Breast epithelium (tissue), 4 donors: Measurements from ENCODE around the gene NUDT19. TPM values are rescaled to one million over a fixed set of nuclear protein-coding genes. Genes with fewer than 3 reads are reported as not detected.

Experiments used
- DNase-seq, 2 donors: peaks; one replicate each; pipeline ENCODE4 v3.0.0-alpha.2; 2019; ENCODE audit warnings: low spot score in 2 of 2
- H3K27ac ChIP-seq, 2 donors: fragments of 200-600 bp; sonication (generic) in 1 of 2; one replicate each; pipeline ENCODE4 v1.5.1; 2016 to 2019; ENCODE audit warnings: mild to moderate bottlenecking in 1 of 2
- H3K27me3 ChIP-seq, 2 donors: fragments of 200-600 bp; sonication (generic) in 1 of 2; one replicate each; pipeline versions ENCODE4 v1.5.1 to v1.6.0; 2017 to 2019; ENCODE audit warnings: control low read depth in 1 of 2, mild to moderate bottlenecking in 1 of 2
- H3K36me3 ChIP-seq: fragments of 200-600 bp; one replicate; pipeline ENCODE4 v1.5.1; 2019
- H3K4me1 ChIP-seq, 2 donors: fragments of 200-600 bp; sonication (generic); one replicate each; pipeline ENCODE4 v1.5.1; 2016 to 2019; ENCODE audit warnings: control low read depth in 1 of 2
- H3K4me3 ChIP-seq, 3 donors: fragments of 200-600 bp; sonication (generic); 1 replicate in 2 of 3; 2 replicates in 1 of 3; pipeline ENCODE4 v1.5.1; 2016 to 2019; ENCODE audit warnings: mild to moderate bottlenecking in 3 of 3, moderate library complexity in 2 of 3
- H3K9me3 ChIP-seq, 2 donors: fragments of 200-600 bp; sonication (generic) in 1 of 2; one replicate each; pipeline ENCODE4 v1.5.1; 2016 to 2019; ENCODE audit warnings: control low read depth in 1 of 2
- CTCF ChIP-seq, 3 donors: fragments of 450-650 bp; IDR thresholded peaks; one replicate each; pipeline ENCODE4 v1.5.1; 2016 to 2017; ENCODE audit warnings: antibody characterized with exemption in 3 of 3, mild to moderate bottlenecking in 3 of 3, moderate library complexity in 3 of 3
- POLR2A ChIP-seq: fragments of 450-650 bp; IDR thresholded peaks from one replicate; pipeline ENCODE4 v1.6.1; 2016; ENCODE audit warnings: antibody characterized with exemption, mild to moderate bottlenecking, moderate library complexity
- POLR2AphosphoS5 ChIP-seq, 3 donors: sonication (generic); formaldehyde crosslinking; IDR thresholded peaks; one replicate each; pipeline ENCODE4 v1.6.1; 2017; ENCODE audit warnings: antibody characterized with exemption in 3 of 3
- intact Hi-C: fragments of 100-400 bp; cut with DNase I; formaldehyde crosslinking; loops from one replicate; pipeline ENCODE4 v1.15.1; 2023; ENCODE audit warnings: low total_unique reads
- total RNA-seq, 3 donors: library from RNA; depleted of rRNA; stranded (reverse); fragments of >200 nt; gene quantifications; one replicate each; pipeline ENCODE4 v1.1.0, GENCODE V29; 2016

NUDT19 gene
- total RNA-seq, 3 donors from 2014 or later: 7.2 to 9.5 (median 8.0) TPM

GRCh38 chr19:32658527-32658926, 33.1 kb upstream of the NUDT19 start:
- Histone ChIP-seq H3K36me3 (no peaks in the 10 kb centered on the region), H3K4me1 (peaks cover 0 to 2% of the 10 kb centered on the region in 2 donors), H3K9me3 (no peaks in the 10 kb centered on the region), H3K27me3 (no peaks in the 10 kb centered on the region), H3K27ac (no peak overlapping the region), H3K4me3 (no peak overlapping the region)
- no peak for DNase-seq
- intact Hi-C loops: no loop called here
- TF ChIP-seq CTCF (IDR thresholded peaks at IDR 0.05) (no peak), POLR2AphosphoS5 (IDR thresholded peaks at IDR 0.05) (no peak), POLR2A (no peak)

GRCh38 chr19:32661318-32661717, 30.3 kb upstream of the NUDT19 start:
- H3K4me3 ChIP-seq: no peak overlapping the region
- H3K27me3 ChIP-seq: no peaks in the 10 kb centered on the region
- no peaks in the 10 kb centered on the region for H3K4me1 ChIP-seq
- DNase-seq: no peak
- no peaks in the 10 kb centered on the region for H3K9me3 ChIP-seq
- intact Hi-C loops: no loop called here
- H3K27ac ChIP-seq: no peak overlapping the region
- no peak for TF ChIP-seq POLR2AphosphoS5 (IDR thresholded peaks at IDR 0.05)
- no peak for TF ChIP-seq POLR2A
- no peak for TF ChIP-seq CTCF (IDR thresholded peaks at IDR 0.05)
- no peaks in the 10 kb centered on the region for H3K36me3 ChIP-seq

GRCh38 chr19:32662186-32662585, 29.4 kb upstream of the NUDT19 start:
- no peak for DNase-seq

GRCh38 chr19:32666084-32666483, 25.5 kb upstream of the NUDT19 start:
- intact Hi-C loops: no loop called here
- no peaks in the 10 kb centered on the region for H3K4me1 ChIP-seq
- no peak for TF ChIP-seq CTCF (IDR thresholded peaks at IDR 0.05)
- TF ChIP-seq POLR2A: no peak
- TF ChIP-seq POLR2AphosphoS5 (IDR thresholded peaks at IDR 0.05): no peak

More at GRCh38 chr19:32662186-32662585, 29.4 kb upstream of the NUDT19 start:
- intact Hi-C loops: no loop called here
- TF ChIP-seq CTCF (IDR thresholded peaks at IDR 0.05) (no peak), POLR2A (no peak), POLR2AphosphoS5 (IDR thresholded peaks at IDR 0.05) (no peak)
- Histone ChIP-seq H3K4me1 (no peaks in the 10 kb centered on the region), H3K27me3 (no peaks in the 10 kb centered on the region), H3K36me3 (no peaks in the 10 kb centered on the region), H3K9me3 (no peaks in the 10 kb centered on the region), H3K27ac (no peak overlapping the region), H3K4me3 (no peak overlapping the region)

GRCh38 chr19:32669310-32669709, 22.3 kb upstream of the NUDT19 start:
- intact Hi-C loops: no loop called here
- Histone ChIP-seq H3K4me3 (no peak overlapping the region), H3K36me3 (no peaks in the 10 kb centered on the region), H3K27ac (no peak overlapping the region), H3K4me1 (peaks cover 0 to 6% of the 10 kb centered on the region in 2 donors), H3K9me3 (no peaks in the 10 kb centered on the region), H3K27me3 (no peaks in the 10 kb centered on the region)
- TF ChIP-seq POLR2AphosphoS5 (IDR thresholded peaks at IDR 0.05): no peak
- no peak for TF ChIP-seq POLR2A
- TF ChIP-seq CTCF (IDR thresholded peaks at IDR 0.05): no peak
- no peak for DNase-seq

More at GRCh38 chr19:32666084-32666483, 25.5 kb upstream of the NUDT19 start:
- Histone ChIP-seq H3K4me3 (no peak overlapping the region), H3K27ac (no peak overlapping the region), H3K36me3 (no peaks in the 10 kb centered on the region), H3K27me3 (no peaks in the 10 kb centered on the region), H3K9me3 (no peaks in the 10 kb centered on the region)
- DNase-seq: no peak
